Renal pelvis (tissue), 4 donors: ENCODE results near the gene OR51M1. TPM values are rescaled to one million over a fixed set of nuclear protein-coding genes. Genes with fewer than 3 reads are reported as not detected.

ENCODE experiments used
- DNase-seq: peaks from one replicate; pipeline ENCODE4 v3.0.0-alpha.2; 2013
- polyA plus RNA-seq, 3 donors: library from polyadenylated mRNA; unstranded; fragments of 120-200 nt; gene quantifications; one replicate each; pipeline ENCODE4 v1.2.1, GENCODE V29; 2013; ENCODE audit not compliant: insufficient read length in 3 of 3

Gene OR51M1
- polyA plus RNA-seq, 3 donors = 0.09 to 0.14 TPM; not detected in 1

- DNase-seq = no peak
Observed at GRCh38 chr11:5384335-5384734, 723 bp downstream of the OR51M1 start.

- no peak for DNase-seq
Observed at GRCh38 chr11:5390210-5390609, 6.6 kb downstream of the OR51M1 start.

- no peak for DNase-seq
Observed at GRCh38 chr11:5394091-5394490, 10.5 kb downstream of the OR51M1 start.

- DNase-seq = no peak
Observed at GRCh38 chr11:5398936-5399335, 15.3 kb downstream of the OR51M1 start.

GRCh38 chr11:5405173-5405572 is 21.6 kb downstream of the OR51M1 start:
- no peak for DNase-seq

GRCh38 chr11:5420993-5421392 is 37.4 kb downstream of the OR51M1 start:
- no peak for DNase-seq

GRCh38 chr11:5421811-5422210 is 38.2 kb downstream of the OR51M1 start, which contains the start of gene OR51Q1:
TSS of gene OR51Q1 (plus strand) at chr11:5422111. CDS start at chr11:5422201, 90 bp downstream.
- DNase-seq = no peak

- DNase-seq = no peak
Observed at GRCh38 chr11:5423131-5423530, 39.5 kb downstream of the OR51M1 start.

GRCh38 chr11:5441414-5441813 is 57.8 kb downstream of the OR51M1 start, which contains the start of gene OR51I1:
TSS of gene OR51I1 (minus strand) at chr11:5441514. CDS start at chr11:5441514, 0 bp downstream.
- DNase-seq = no peak

Other genes starting within 250 kb of the OR51M1 start
- not detected for gene OR52A5, start 245.5 kb upstream of the OR51M1 start, polyA plus RNA-seq
- gene OR52A1, start 229.1 kb upstream of the OR51M1 start, polyA plus RNA-seq = under 1 TPM; 0.01 to 0.04 (median 0.03) TPM
- not detected for gene OR51V1, start 183.1 kb upstream of the OR51M1 start, polyA plus RNA-seq
- gene HBB, start 156.7 kb upstream of the OR51M1 start, polyA plus RNA-seq = 100 to 1,000 TPM; 107 to 153 (median 133) TPM
- 1 to 10 TPM in 1 of 3 donors, under 1 TPM in 2; 0.68 to 1.1 (median 0.93) TPM for gene HBD, start 149.3 kb upstream of the OR51M1 start, polyA plus RNA-seq
- 100 to 1,000 TPM; 482 to 633 (median 588) TPM for gene HBG1, start 134.0 kb upstream of the OR51M1 start, polyA plus RNA-seq
- 1,000 to 10,000 TPM; 1,217 to 2,022 (median 1,324) TPM for gene HBG2, start 129.0 kb upstream of the OR51M1 start, polyA plus RNA-seq
- 10 to 100 TPM in 1 of 3 donors, 1 to 10 TPM in 2; 2.4 to 10.5 (median 7.1) TPM for gene HBE1, start 113.9 kb upstream of the OR51M1 start, polyA plus RNA-seq
- gene OR51B4, start 81.9 kb upstream of the OR51M1 start, polyA plus RNA-seq = under 1 TPM; 0.09 to 0.24 (median 0.18) TPM
- gene OR51B2, start 59.5 kb upstream of the OR51M1 start, polyA plus RNA-seq = not detected
- gene OR51B5, start 40.3 kb upstream of the OR51M1 start, polyA plus RNA-seq = under 1 TPM; 0.32 to 0.59 (median 0.34) TPM
- not detected for gene OR51B6, start 32.3 kb upstream of the OR51M1 start, polyA plus RNA-seq
- gene OR51Q1, start 38.3 kb downstream of the OR51M1 start, polyA plus RNA-seq = under 1 TPM in 1 of 3 donors, not detected in 2; 0.16 TPM
- not detected for gene OR51I1, start 57.7 kb downstream of the OR51M1 start, polyA plus RNA-seq
- gene OR51I2, start 65.5 kb downstream of the OR51M1 start, polyA plus RNA-seq = not detected
- not detected for gene OR52D1, start 104.9 kb downstream of the OR51M1 start, polyA plus RNA-seq
- gene UBQLN3, start 126.1 kb downstream of the OR51M1 start, polyA plus RNA-seq = not detected
- gene UBQLNL, start 132.9 kb downstream of the OR51M1 start, polyA plus RNA-seq = 1 to 10 TPM in 2 of 3 donors, under 1 TPM in 1; 0.51 to 1.2 (median 1.1) TPM
- gene OR52H1, start 164.7 kb downstream of the OR51M1 start, polyA plus RNA-seq = under 1 TPM in 1 of 3 donors, not detected in 2; 0.17 TPM
- gene OR52B6, start 197.1 kb downstream of the OR51M1 start, polyA plus RNA-seq = not detected
- gene TRIM6, start 212.8 kb downstream of the OR51M1 start, polyA plus RNA-seq = 10 to 100 TPM; 20.0 to 38.2 (median 27.1) TPM
- 1 to 10 TPM; 6.7 to 9.0 (median 7.9) TPM for gene TRIM34, start 241.2 kb downstream of the OR51M1 start, polyA plus RNA-seq